Transverse colon (tissue), 4 donors: ENCODE measurements around the gene PIK3C2A. TPM values are rescaled to one million over a fixed set of nuclear protein-coding genes. Genes with fewer than 3 reads are reported as not detected.

Experiments
- DNase-seq: peaks from one replicate; pipeline ENCODE4 v3.0.0-alpha.2; 2019
- H3K27ac ChIP-seq, 4 donors: fragments of 200-600 bp; sonication (generic); 2 replicates each; pipeline ENCODE4 v1.5.1; 2016 to 2018; ENCODE audit warnings: inconsistent platforms in 4 of 4
- H3K27me3 ChIP-seq: fragments of 200-600 bp; sonication (generic); 2 replicates; pipeline ENCODE4 v1.5.1; 2017; ENCODE audit warnings: inconsistent platforms
- H3K36me3 ChIP-seq, 4 donors: fragments of 200-600 bp; sonication (generic); 2 replicates each; pipeline ENCODE4 v1.5.1; 2017 to 2019; ENCODE audit warnings: inconsistent platforms in 4 of 4
- H3K4me1 ChIP-seq, 4 donors: fragments of 200-600 bp; sonication (generic); 2 replicates each; pipeline ENCODE4 v1.5.1; 2017 to 2020; ENCODE audit warnings: inconsistent platforms in 4 of 4
- H3K4me3 ChIP-seq, 4 donors: fragments of 200-600 bp; sonication (generic); 1 replicate in 1 of 4; 2 replicates in 3 of 4; pipeline versions ENCODE4 v1.5.1 to v1.6.1; 2017 to 2019; ENCODE audit warnings: inconsistent platforms in 4 of 4
- H3K9me3 ChIP-seq, 2 donors: fragments of 200-600 bp; sonication (generic); 2 replicates each; pipeline ENCODE4 v1.5.1; 2017 to 2019; ENCODE audit warnings: inconsistent platforms in 2 of 2
- CTCF ChIP-seq, 5 experiments: fragments of 200-600 bp in 3 of 5; fragments of 450-650 bp in 2 of 5; sonication (generic) in 3 of 5; IDR thresholded peaks; 1 replicate in 2 of 5; 2 replicates in 3 of 5; pipeline ENCODE4 v1.5.1; 2016 to 2017; ENCODE audit warnings: antibody characterized with exemption in 5 of 5, inconsistent platforms in 3 of 5, mild to moderate bottlenecking in 2 of 5, moderate library complexity in 1 of 5
- EP300 ChIP-seq: sonication (generic); formaldehyde crosslinking; IDR thresholded peaks from one replicate; pipeline ENCODE4 v1.6.1; 2017; ENCODE audit warnings: antibody characterized with exemption, low read depth
- POLR2A ChIP-seq: fragments of 450-650 bp; IDR thresholded peaks from one replicate; pipeline ENCODE4 v1.6.1; 2016; ENCODE audit warnings: antibody characterized with exemption, mild to moderate bottlenecking, moderate library complexity
- POLR2AphosphoS5 ChIP-seq, 3 donors: sonication (generic); formaldehyde crosslinking; IDR thresholded peaks; one replicate each; pipeline ENCODE4 v1.6.1; 2016; ENCODE audit warnings: antibody characterized with exemption in 3 of 3
- WGBS, 2 donors: methylation state at CpG; one replicate each; pipeline ENCODE4 v1.1.5; 2018; ENCODE audit warnings: low coverage in 1 of 2; 5-methylcytosine and 5-hydroxymethylcytosine counted together
- in situ Hi-C, 4 donors: fragments of 200-750 bp; cut with MboI; loops; one replicate each; pipeline versions ENCODE4 v1.15.0 to v1.15.1; 2017; ENCODE audit warnings: low sequenced_read_pairs in 3 of 4, low pct_ligation_motif_present in 1 of 4, low pct_unique_long_range_greater_than_20kb in 1 of 4
- intact Hi-C: fragments of 100-400 bp; cut with DNase I; formaldehyde crosslinking; loops from one replicate; pipeline ENCODE4 v1.15.1; 2023; ENCODE audit warnings: low total_unique reads
- total RNA-seq, 4 donors: library from RNA; depleted of rRNA; stranded (reverse); fragments of >200 nt; gene quantifications; one replicate each; pipeline ENCODE4 v1.1.0, GENCODE V29; 2016

PIK3C2A gene
- total RNA-seq, 4 donors from 2014 or later = 16.1 to 225 (median 47.8) TPM

GRCh38 chr11:17224727-17225126 lies 16.9 kb upstream of the PIK3C2A start:
- TF ChIP-seq POLR2A (no peak), POLR2AphosphoS5 (IDR thresholded peaks at IDR 0.05) (no peak), CTCF (IDR thresholded peaks at IDR 0.05) (no peak), EP300 (no peak)
- WGBS, 2 donors = 87 to 100% methylated on average over 1 to 2 of the region's 2 CpGs
- H3K9me3 ChIP-seq = no peaks in the 10 kb centered on the region
- H3K27me3 ChIP-seq = no peaks in the 10 kb centered on the region
- H3K27ac ChIP-seq = no peak overlapping the region
- DNase-seq = no peak
- H3K4me1 ChIP-seq = no peaks in the 10 kb centered on the region
- no peaks in the 10 kb centered on the region for H3K36me3 ChIP-seq
- H3K4me3 ChIP-seq = no peak overlapping the region
- intact Hi-C loops = no loop called here
- in situ Hi-C loops = loop anchor here in 2 of 4 donors (25.0 kb wide), 1 partner anchor 288 kb away; no protein-coding TSS in a partner anchor

GRCh38 chr11:17221968-17222367 lies 14.2 kb upstream of the PIK3C2A start:
- H3K36me3 ChIP-seq = no peaks in the 10 kb centered on the region
- H3K4me1 ChIP-seq = no peaks in the 10 kb centered on the region
- in situ Hi-C loops = no loop called here
- no peak overlapping the region for H3K27ac ChIP-seq
- no peak for DNase-seq
- TF ChIP-seq EP300 (no peak), POLR2AphosphoS5 (IDR thresholded peaks at IDR 0.05) (no peak), POLR2A (no peak), CTCF (IDR thresholded peaks at IDR 0.05) (no peak)
- H3K27me3 ChIP-seq = no peaks in the 10 kb centered on the region
- no peaks in the 10 kb centered on the region for H3K9me3 ChIP-seq
- intact Hi-C loops = no loop called here
- no peak overlapping the region for H3K4me3 ChIP-seq
- 100% methylated on average over 1 of the region's 1 CpG; no CpG with 5 or more reads in 1 of the 2 donors for WGBS, 2 donors

DNA sequence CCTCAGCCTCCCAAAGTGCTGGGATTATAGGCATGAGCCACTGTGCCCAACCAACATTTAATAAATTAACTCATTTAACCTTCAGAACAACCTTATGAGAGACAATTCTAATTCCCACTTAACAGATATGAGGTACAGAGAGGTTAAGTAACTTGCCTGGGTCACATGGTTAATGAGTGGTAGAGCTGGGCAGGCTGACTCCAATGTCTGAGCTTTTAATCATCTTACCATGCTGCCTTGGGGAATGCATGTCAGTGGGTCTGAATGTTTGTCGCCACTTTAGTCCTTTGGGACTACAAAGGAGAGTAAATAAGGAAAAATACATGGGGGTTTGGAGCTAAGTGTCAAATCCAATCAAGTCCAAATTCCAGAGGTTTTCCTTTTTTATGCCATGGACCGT lies 11.2 kb upstream of the PIK3C2A start:
- Histone ChIP-seq H3K27ac (no peak overlapping the region), H3K4me3 (no peak overlapping the region), H3K36me3 (no peaks in the 10 kb centered on the region), H3K9me3 (no peaks in the 10 kb centered on the region), H3K27me3 (no peaks in the 10 kb centered on the region), H3K4me1 (no peaks in the 10 kb centered on the region)
- in situ Hi-C loops (no loop called here), intact Hi-C loops (no loop called here)
- WGBS, 2 donors = 40 to 87% methylated on average over 1 to 2 of the region's 2 CpGs
- DNase-seq = no peak
- TF ChIP-seq CTCF (IDR thresholded peaks at IDR 0.05) (no peak), POLR2AphosphoS5 (IDR thresholded peaks at IDR 0.05) (no peak), EP300 (no peak), POLR2A (no peak)

DNA sequence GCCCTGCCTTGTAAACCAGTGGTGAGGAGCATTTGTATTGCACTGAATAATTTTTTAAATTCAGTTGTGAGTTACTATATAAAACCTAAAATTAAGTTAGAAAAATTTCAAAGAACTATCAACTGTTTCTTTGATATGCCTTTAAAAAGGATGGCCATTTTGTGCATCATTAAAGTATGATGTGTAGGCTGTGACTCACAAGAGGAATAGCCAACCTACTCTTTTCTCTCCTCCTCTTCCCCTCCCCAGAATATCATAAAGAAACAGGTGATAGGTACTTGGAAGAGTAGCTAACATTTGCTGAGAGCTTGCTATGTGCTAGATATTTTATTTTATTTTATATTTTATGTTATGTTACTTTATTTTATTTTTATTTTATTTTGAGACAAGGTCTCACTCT lies 10.6 kb upstream of the PIK3C2A start:
- DNase-seq = no peak
- Histone ChIP-seq H3K4me3 (no peak overlapping the region), H3K27ac (no peak overlapping the region), H3K36me3 (no peaks in the 10 kb centered on the region), H3K9me3 (no peaks in the 10 kb centered on the region), H3K4me1 (no peaks in the 10 kb centered on the region), H3K27me3 (no peaks in the 10 kb centered on the region)
- intact Hi-C loops = no loop called here
- in situ Hi-C loops = no loop called here
- TF ChIP-seq POLR2AphosphoS5 (IDR thresholded peaks at IDR 0.05) (no peak), EP300 (no peak), POLR2A (no peak), CTCF (IDR thresholded peaks at IDR 0.05) (no peak)
